ENCODE data around the gene VAV2. TPM values are rescaled to one million over a fixed set of nuclear protein-coding genes. Genes with fewer than 3 reads are reported as not detected.

VAV2 gene
- total and polyA plus RNA-seq, 2 experiments from 2014 or later = 8.1 to 28.9 TPM

- H3K4me3 Mint-ChIP-seq = no peak overlapping the region
- H3K36me3 Mint-ChIP-seq (ENCODE audit: low read depth) = peaks cover 16% of the 10 kb centered on the region
- DNase-seq (ENCODE audit: low spot score) (no peak), ATAC-seq (no peak)
- no peaks in the 10 kb centered on the region for H3K4me1 Mint-ChIP-seq
- peaks cover 6% of the 10 kb centered on the region for H3K27me3 Mint-ChIP-seq (ENCODE audit: insufficient read depth, low read depth, poor library complexity)
- Histone ChIP-seq H4K20me1 (replicated peaks; ENCODE audit: insufficient read depth) (no peaks in the 10 kb centered on the region), H3K4me1 (ENCODE audit: insufficient read depth) (no peaks in the 10 kb centered on the region), H2AFZ (no peak overlapping the region), H3K4me2 (no peak overlapping the region), H3K79me2 (replicated peaks; ENCODE audit: insufficient read depth) (no peaks in the 10 kb centered on the region), H3K9me2 (ENCODE audit: insufficient read depth) (no peaks in the 10 kb centered on the region), H3F3A (replicated peaks; ENCODE audit: low read depth) (no peaks in the 10 kb centered on the region), H3K36me3 (ENCODE audit: insufficient read depth) (no peaks in the 10 kb centered on the region), H3K4me3 (no peak overlapping the region), H3K27ac (ENCODE audit: low read depth) (no peak overlapping the region), H3K27me3 (ENCODE audit: insufficient read depth) (no peaks in the 10 kb centered on the region)
- H3K27ac Mint-ChIP-seq = no peak overlapping the region
- TF ChIP-seq ZNF114 (CRISPR knock-in tag; IDR thresholded peaks at IDR 0.05) (no peak), ZNF331 (CRISPR knock-in tag; IDR thresholded peaks at IDR 0.05; ENCODE audit: low read depth) (no peak), ZNF462 (CRISPR knock-in tag; IDR thresholded peaks at IDR 0.05) (no peak), EZH2phosphoT487 (IDR thresholded peaks at IDR 0.05; ENCODE audit: unreplicated experiment) (no peak), POLR2AphosphoS5 (IDR thresholded peaks at IDR 0.05; ENCODE audit: low read depth) (no peak)
- TF ChIP-seq, protein P1, sequence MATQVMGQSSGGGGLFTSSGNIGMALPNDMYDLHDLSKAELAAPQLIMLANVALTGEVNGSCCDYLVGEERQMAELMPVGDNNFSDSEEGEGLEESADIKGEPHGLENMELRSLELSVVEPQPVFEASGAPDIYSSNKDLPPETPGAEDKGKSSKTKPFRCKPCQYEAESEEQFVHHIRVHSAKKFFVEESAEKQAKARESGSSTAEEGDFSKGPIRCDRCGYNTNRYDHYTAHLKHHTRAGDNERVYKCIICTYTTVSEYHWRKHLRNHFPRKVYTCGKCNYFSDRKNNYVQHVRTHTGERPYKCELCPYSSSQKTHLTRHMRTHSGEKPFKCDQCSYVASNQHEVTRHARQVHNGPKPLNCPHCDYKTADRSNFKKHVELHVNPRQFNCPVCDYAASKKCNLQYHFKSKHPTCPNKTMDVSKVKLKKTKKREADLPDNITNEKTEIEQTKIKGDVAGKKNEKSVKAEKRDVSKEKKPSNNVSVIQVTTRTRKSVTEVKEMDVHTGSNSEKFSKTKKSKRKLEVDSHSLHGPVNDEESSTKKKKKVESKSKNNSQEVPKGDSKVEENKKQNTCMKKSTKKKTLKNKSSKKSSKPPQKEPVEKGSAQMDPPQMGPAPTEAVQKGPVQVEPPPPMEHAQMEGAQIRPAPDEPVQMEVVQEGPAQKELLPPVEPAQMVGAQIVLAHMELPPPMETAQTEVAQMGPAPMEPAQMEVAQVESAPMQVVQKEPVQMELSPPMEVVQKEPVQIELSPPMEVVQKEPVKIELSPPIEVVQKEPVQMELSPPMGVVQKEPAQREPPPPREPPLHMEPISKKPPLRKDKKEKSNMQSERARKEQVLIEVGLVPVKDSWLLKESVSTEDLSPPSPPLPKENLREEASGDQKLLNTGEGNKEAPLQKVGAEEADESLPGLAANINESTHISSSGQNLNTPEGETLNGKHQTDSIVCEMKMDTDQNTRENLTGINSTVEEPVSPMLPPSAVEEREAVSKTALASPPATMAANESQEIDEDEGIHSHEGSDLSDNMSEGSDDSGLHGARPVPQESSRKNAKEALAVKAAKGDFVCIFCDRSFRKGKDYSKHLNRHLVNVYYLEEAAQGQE (IDR thresholded peaks at IDR 0.05; ENCODE audit: unreplicated experiment) = no peak
- no peaks in the 10 kb centered on the region; the same call in 2 of the 3 replicates for H3K9me3 Mint-ChIP-seq
These were observed 219.5 kb downstream of the VAV2 start for GRCh38 chr9:133772581-133772980.

Measured in GM23338 (cell line).